Measurements from ENCODE around the gene MVB12B. TPM values are rescaled to one million over a fixed set of nuclear protein-coding genes. Genes with fewer than 3 reads are reported as not detected.

The MVB12B gene
- polyA plus RNA-seq, 4 donors: 16.3 to 20.3 (median 18.0) TPM

DNA sequence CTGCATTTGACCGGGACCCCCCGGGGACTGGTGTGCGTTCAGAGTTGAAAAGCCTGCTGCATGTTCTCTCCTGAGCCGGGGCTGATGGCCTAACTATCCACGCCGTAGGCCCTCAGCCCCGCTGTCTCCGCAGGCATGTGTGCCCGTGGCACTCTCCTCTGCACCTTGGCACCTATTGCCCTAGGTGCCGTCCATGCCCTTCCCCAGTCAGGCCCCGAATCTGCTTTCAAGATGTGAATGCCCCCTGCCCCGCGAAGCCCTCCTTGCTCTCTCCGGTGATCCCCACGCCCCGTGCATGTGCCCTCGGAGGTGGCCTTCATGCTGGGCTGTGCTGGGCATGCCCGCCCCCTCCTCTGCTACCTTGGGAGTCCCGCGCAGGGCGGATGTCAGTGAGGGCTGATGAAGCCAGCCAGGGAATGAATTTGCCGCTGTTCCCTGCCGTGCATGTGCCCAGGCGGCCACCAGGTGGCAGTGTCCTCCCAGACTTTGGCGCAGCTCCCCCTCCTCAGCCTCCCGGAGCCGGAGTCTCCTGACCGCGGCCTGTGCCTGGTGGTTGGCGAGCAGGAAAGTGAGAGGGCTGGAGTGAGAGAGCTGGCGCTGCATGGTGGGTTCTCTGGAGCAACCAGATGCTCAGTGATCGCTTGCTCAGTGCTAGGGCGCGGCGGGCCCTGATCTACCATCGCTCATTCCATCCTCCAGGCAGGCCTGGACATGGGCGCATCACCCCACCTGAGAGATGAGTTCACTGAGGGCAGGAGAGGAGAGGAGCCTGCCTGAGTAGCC, 174.2 kb downstream of the MVB12B start:
- no peak for DNase-seq (ENCODE audit: low read depth in 4 of 4, low spot score in 3 of 4)

DNA sequence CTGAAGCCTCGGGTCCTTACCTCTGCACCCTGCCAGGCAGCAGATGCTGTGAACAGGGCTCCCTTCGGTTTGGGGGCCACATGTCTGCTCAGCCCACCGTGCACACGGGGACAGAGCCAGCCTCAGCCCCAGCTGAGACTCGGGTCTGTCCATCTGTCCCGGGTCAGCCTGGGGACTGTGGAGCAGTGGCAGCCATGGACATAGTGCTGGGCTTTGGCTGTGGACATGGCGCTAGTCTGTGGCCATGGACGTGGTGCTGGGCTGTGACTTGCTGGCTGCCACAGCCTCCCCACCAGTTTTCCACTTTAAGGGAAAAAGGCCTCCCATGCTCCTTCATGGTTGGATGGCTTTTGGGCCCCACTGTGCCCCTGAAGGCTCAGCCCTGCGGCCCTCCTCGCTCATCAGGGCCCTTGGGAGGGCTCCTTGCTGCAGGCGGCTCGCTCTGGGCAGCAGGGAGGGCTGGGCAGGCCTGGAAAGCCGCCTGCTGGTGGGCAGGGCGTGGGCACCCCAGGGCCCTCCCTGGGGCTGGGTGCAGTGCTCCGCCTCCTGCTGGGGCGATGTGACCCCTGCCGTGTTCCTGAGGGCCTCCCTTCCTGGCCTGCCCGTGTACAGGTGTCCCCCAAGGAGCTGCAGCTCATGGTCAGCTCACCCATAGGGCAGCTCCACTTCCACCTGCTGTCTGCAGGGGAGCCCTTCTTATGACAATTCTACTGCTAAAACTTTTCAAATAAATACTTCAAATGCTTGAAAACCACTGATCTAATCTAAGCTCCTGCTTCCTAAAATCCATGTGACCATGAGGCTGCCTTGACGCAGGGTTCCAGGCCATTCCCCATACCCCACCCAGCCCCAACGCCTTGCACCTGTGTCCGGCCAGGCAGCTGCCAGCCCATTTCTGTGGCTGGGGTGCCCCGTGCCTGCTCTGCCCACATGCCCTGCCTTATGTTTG, 175.0 kb downstream of the MVB12B start:
- DNase-seq (ENCODE audit: low read depth in 4 of 4, low spot score in 3 of 4): no peak

DNA sequence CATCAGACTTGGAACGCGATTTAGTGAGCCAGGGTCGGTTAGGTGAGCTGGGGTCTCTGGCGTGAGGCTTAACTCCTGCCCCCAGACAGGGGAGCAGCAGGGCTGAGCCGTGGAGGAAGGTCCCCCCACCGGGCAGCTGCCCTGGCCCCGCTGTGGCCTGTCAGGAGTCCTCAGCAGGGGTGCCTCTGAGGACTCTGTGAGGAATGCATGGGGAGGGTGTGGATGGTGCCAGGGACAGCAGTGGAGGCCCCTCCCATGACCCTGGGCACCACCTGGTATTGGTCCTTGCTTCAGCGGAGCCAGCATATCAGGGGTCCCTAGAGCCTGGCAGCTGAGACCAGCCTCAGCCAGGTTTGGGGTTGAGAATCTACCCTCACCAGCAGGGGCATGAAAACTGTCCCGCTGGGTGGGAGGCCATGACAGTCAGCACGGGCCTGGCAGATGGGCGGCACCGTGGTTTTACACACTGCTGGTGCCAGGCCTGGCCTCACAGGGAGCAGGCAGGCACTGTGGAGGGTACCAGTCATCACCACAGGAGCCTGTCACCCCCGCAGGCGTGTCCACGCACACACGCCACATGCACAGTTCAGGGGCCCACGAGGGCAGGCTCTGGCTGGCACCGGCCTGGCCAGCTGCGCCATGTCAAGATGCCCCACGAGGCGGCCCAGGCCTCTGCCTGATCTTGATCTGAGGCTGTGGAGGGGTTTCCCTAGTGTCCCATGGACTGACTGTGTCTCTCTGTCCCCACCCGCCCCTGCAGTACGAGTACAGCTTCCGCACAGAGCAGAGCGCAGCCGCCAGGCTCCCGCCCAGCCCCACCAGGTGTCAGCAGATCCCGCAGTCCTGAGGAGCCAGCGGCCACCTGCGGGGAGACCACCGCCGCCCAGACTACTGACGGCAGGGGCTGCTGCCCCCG, 176.0 kb downstream of the MVB12B start:
- DNase-seq (ENCODE audit: low read depth in 4 of 4, low spot score in 3 of 4): no peak

DNA sequence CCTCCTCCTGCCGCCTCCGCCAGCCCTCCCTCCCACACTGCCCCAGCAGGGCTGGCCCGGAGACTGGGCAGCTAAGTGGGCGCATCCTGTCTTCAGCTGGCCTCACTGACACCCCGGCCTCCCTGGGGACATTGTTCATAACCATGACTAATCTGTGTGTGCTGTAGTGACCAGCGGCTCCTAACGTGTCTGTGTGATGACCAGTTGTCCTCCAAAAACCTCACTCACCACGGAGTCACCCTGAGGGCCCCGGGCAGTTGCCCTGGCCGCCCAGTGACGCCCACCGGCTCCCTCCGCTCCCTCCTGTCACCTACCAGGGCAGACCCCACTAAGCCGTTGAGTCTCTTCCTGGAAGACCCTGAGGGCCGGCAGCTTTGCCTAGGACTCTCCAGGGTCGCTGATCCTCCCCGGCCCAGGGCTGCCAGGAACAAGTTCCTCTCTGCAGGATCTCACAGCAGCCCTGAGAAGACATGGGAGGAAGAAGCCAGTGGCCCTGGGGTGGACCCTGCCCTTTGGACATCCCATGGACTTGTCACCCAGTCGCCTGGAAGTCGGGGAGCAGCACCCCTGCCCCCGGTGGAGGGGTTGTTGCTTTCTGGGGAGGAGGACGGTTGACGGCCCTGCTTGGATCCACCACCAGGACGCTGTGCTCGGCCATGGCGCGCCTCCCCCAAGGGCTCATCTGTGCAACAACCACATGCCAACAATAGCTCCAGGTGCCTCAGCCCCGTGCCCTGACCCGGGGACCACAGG, 176.9 kb downstream of the MVB12B start:
- no peak for DNase-seq (ENCODE audit: low read depth in 4 of 4, low spot score in 3 of 4)

DNA sequence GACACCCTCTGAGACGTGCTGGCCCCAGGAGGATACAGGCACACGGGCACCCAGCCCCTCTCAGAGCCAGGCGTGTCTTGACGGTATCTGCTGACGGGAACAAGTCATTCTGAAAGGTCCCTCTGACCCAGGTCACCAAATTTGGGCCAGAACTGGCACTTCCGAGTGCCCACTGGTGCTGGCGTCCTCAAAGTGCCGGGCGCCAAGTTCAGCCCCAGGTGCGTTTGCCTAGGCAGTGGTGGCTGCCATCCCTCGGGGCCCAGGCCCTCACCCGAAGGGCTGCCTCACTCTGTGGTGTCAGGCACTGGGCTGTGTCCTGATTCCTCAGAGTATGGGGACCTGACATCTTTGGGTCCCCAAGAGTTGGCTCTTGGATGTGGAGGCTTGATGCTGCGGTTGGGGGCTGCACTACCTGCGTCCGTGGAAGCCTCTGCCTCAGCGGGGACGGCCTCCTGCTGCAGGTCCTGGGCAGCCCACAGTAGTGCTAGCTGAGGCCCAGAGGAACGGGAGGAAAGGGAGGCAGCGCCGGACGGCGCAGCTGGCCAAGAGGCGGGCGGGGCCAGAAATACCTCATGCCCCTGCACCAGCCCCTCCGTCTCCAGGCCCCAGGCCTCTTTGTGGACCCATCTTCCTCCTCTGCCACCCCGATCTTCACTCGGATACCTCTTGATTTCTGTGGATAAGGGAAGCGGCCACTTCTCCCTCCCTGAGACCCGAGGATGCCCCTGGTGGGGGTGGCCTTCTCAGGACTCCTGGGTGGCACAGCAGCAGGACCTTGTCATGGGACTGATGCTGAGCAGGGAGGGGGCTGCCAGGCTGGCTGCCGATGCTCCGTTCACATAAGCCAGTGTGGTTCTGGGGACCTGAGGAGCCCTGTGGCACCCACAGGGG, 177.7 kb downstream of the MVB12B start:
- no peak for DNase-seq (ENCODE audit: low read depth in 4 of 4, low spot score in 3 of 4)

DNA sequence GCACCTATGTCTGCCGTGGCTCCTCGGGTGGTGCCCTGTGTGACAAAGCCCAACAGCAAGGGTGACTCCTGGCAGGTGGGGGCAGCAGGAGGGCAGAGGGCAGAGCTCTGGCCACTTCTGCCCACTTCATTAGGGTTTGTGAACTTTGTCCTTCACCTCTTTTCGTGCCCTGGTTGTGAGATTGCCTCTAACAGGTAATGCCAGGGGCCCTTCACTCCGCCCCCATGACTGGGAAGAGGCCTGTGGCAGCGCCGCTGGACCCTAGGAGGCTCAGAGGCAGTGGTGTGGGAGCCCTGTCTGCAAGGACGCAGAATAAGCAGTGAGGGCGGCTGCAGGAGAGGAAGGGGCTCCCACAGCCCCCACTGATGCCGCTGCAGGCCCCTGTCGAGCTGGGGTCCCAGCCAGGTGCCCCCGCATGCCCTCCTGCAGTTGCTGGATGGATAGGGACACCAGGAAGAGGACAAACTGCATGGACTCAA, 178.4 kb downstream of the MVB12B start:
- DNase-seq (ENCODE audit: low read depth in 4 of 4, low spot score in 3 of 4): no peak

DNA sequence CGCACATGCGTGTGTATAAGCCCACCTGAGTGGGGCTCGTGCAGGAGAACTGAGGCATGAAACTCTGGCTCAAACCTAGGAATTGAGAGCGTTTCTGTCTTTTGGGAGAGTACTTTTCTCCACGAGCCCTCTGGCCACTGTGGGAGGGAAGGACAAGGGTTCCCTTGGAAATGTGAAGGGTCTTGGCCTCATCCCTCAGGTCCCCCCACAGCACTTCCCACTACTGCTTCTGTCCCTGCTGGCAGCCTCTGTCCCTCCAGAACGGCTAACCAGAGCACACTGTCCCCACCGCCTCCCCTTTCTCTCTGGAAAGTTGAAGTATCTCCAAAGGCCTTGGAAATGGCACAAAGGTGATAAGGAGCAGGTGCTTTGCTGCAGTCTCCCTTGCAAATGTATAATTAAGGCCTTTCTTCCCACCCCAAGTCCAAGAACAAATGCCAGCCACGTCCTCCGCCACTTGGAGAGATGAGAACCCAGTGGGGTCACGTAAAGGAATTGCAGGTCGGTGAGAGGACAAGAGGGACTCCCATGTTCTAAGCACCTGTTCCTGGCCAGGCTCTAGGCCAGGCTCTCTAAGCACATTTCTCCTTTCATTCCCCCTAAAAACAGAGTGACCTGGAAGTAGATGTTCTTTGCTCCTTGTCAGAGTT, 179.2 kb downstream of the MVB12B start:
- DNase-seq (ENCODE audit: low read depth in 4 of 4, low spot score in 3 of 4): no peak

DNA sequence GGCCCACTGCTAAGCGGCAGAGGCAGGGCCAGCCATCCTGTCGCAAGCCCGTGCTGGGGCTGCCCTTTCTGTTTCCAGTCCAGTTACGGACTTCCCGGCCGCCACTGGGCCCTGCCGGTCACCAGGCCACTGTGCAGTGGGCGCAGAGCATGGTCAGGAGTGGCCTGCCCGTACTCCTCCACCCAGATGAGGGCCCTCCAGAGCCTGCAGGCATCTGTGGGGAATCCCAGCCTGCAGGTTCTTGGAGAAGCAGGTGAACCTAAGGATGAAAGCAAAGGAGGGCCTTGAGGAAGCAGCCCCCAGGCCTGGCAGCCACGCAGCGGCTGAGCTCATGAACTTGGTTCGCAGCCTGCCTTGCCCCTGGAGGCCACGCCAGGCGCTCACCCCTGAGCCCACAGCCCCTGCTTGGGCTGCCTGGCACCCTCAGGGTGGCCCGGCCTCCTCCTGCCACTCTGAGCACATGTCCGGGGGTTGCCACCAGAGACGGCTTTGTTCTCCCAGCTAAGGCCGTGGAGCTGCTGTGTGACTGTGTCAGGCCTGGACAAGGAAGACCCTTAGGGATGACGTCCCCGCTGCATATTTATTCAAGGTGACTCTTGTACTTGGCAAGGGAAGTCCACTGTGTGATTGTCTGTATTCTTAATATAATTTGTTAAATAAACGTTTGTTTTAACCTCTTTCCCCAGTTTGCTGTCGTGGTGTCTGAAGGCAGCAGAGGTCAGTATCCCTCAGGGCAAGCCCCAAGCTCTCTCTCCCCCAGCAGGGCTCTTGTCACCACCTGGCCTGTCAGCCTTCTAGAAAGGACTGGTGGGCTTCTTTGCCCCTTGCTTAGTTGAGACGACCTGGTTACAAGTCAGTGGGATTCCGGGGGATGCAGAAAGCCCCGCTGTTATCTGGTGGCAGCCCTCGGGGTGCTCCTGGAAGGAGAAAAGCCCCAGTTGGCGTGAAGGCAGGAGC, 180.0 kb downstream of the MVB12B start:
- DNase-seq (ENCODE audit: low read depth in 4 of 4, low spot score in 3 of 4): no peak

DNA sequence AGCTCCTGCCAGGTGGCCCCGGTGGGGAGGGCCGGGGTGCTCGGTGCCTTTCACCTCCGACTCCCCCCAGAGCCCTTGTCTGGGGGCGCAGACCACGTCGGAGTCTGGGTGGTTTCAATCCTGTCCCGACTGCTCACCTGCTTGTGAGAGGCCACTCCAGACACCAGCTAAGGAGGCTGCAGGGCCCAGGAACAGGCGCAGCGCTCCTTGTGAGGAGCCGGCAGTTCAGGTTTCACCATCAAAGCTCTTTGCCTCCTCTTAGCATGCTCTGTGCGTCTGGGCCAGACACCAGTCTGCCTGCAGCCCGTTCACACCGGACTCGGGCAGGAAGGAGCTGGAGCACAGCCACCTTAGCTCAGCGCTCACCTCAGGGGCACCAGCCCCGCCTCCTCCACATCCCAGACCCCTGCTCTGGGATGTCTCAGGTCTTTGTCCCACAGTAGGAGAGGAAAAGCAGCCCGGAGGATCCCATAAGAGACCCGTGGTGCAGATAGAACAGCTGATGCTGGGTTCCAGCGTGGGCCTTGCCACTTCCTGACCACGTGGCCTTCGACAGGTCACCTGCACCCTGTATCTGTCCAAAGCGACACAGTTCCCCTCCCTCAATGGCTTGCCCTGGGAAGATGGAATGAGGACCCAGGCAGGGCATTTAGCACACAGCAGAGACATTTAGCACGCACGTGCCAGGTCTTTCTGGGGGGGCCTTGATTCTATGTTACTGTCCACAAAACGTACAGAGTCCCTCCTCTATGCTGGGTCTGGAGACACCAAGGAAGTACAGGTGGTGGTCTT, 180.9 kb downstream of the MVB12B start:
- no peak for DNase-seq (ENCODE audit: low read depth in 4 of 4, low spot score in 3 of 4)

DNA sequence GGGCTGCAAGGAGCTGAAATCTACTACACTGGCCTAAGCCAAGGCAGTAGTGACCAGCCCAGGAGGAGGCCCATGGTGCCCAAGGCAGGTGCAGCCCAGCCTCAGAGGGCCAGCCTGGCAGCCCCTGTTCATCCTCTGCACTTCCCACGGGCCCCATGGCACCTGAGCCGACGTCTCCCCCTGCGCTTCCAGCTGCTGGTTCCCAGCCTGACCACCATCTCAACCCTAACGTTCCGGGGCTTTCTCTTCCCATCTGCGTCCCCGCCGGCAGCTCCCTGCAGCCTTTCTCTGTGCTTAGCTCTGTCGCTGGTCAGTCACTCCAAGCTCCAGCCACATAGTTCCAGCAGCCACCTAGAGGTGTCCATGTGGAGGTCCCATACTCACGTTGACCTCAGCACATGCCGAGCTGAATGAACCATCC, 181.6 kb downstream of the MVB12B start:
- no peak for DNase-seq (ENCODE audit: low read depth in 4 of 4, low spot score in 3 of 4)

DNA sequence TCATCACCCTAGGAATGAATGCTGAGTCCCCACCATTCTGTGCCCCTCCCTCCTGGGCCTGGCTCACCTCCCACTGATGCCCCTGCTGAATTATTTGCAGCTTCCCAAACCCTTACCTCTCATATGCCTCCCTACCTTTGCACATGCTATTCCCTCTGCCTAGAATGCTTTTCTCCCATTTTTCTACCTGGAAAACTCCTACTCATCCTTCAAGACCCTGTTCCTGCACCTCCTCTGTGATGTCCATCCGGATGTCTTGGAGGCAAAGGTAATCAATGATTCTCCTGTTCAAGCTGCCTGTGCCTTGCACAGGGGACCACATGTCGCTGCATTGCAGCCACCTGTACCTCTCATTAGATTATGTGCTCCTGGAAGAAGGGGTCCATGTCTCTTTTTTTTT, 182.3 kb downstream of the MVB12B start:
- no peak for DNase-seq (ENCODE audit: low read depth in 4 of 4, low spot score in 3 of 4)

DNA sequence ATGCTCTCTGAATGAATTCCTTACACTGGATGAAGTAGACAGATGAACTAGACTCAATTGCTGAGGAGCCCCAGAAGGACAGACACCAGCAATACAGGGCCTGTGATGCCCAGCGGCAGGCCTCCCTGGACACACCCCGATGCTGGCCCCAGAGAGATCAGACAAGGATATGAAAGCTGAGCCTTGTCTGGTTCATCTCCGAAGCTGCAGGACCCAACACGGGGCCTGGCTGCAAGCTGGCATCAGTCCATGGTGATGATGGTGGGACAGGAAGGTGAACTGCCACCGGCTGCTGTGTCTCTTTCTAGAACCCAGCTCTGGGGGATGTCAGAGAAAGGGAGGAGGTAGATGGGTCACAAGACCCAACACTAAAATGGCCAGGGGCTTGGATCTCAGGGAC, 183.1 kb downstream of the MVB12B start:
- DNase-seq (ENCODE audit: low read depth in 4 of 4, low spot score in 3 of 4): no peak

DNA sequence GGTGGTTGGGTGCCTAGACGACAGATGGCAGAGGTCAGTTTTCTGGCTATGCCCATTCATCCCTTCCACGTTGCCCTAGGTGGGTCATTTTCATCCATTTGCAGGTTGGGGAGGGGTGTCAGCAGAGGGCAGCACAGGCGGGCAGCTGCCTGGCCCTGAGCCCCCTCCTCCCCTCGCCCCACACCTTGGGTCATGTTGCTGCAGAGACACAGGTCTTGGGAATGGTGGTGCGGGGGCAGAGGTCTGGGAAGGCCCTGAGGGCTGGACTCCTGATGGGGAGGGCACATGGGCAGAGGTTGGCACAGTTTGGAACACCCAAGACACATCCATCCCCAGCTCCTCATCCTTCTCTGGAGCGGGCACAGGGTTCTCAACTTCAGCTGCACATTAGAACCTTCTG, 183.9 kb downstream of the MVB12B start:
- DNase-seq (ENCODE audit: low read depth in 4 of 4, low spot score in 3 of 4): no peak

DNA sequence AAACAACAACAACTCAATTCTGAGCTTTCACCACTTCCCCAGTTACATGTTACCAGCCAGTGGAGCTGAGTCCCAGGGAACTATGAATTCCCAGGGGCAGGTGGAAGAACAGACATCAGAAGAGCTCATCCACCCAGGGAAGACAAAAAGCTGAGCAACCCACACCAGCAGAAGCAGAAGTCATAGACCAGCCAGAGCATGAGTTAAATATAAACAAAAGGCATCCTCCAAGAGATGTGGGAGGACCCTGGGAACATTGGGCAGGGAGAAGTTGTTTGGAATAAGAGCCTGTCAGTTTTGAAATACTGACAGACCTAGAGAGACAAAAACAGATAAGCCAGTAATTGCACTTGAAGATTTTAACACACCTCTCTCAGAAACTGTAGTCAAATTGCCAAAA, 184.8 kb downstream of the MVB12B start:
- no peak for DNase-seq (ENCODE audit: low read depth in 4 of 4, low spot score in 3 of 4)

DNA sequence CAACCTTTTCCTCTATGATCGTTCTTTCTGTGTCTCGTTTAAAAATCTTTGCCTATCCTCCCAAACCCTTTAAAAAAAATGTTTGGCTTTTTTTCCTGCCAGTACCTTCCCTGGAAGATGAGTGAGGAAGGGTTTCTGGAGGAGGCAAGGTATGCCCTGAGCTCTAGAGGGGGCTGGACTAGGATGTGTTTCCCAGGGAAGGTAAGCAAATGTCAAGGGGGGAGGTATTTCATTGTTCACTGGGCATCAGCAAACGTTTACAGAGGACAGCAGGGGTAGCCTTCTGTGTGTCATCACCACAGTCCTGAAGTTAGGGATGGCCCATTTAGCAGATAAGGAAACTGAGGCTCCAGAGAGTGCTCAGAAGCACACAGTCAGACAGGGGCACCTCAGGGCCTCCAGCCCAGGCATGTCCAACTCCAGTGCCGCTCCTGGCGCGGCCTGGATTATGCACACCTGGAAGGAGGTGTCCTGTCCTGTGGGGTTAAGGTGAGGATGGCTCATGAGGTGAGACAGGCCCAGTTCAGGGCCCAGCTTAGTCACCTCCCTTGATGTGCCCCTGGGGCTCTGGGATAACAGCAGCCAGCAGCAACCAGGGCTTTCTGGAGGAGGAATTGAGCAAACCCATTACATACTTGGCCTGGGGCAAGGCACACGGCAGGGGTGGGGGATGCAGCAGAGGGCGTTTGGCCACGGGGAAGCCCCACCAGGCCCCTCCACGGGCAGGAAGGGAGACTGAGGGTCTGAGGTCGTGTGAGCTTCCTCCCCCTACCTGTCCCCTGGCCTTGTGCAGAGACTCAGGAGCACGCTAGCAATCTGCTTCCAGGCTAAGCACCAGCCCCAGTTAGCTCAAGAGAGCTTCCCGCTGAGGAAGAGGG, 186.8 kb downstream of the MVB12B start:
- DNase-seq (ENCODE audit: low read depth in 4 of 4, low spot score in 3 of 4): no peak
